HepG2 (cell line): Measurements from ENCODE around the gene MYADML2. TPM values are rescaled to one million over a fixed set of nuclear protein-coding genes. Genes with fewer than 3 reads are reported as not detected.

Experiments used
- ATM ChIP-seq: fragments of 450-650 bp; IDR thresholded peaks from 2 replicates; pipeline ENCODE4 v1.7.1; 2017; ENCODE audit warnings: mild to moderate bottlenecking, borderline replicate concordance
- BATF2 ChIP-seq: sonication (generic); formaldehyde crosslinking; IDR thresholded peaks from 2 replicates; pipeline ENCODE4 v1.8.0; 2022; ENCODE audit warnings: mild to moderate bottlenecking, missing genetic modification reagents, moderate library complexity
- CSRNP1 ChIP-seq: sonication (generic); formaldehyde crosslinking; IDR thresholded peaks from 2 replicates; pipeline ENCODE4 v1.8.1; 2023; ENCODE audit warnings: mild to moderate bottlenecking, missing genetic modification reagents
- FOXA1 ChIP-seq, 2 experiments: fragments of 450-650 bp in 1 of 2; sonication (generic) in 1 of 2; formaldehyde crosslinking in 1 of 2; IDR thresholded peaks; 2 replicates each; pipeline versions ENCODE4 v1.4.0 to v1.6.1; 2016 to 2020; ENCODE audit warnings: missing genetic modification reagents in 1 of 2
- FOXO1 ChIP-seq: sonication (generic); formaldehyde crosslinking; IDR thresholded peaks from 2 replicates; pipeline ENCODE4 v1.4.0; 2020; ENCODE audit warnings: missing genetic modification reagents
- FOXP4 ChIP-seq: sonication (generic); formaldehyde crosslinking; IDR thresholded peaks from 2 replicates; pipeline ENCODE4 v1.4.0; 2020; ENCODE audit warnings: missing genetic modification reagents
- IRX3 ChIP-seq: sonication (generic); formaldehyde crosslinking; IDR thresholded peaks from 2 replicates; pipeline ENCODE4 v1.8.1; 2023; ENCODE audit warnings: mild to moderate bottlenecking, low read depth, missing genetic modification reagents, borderline replicate concordance
- KLF13 ChIP-seq: sonication (generic); formaldehyde crosslinking; IDR thresholded peaks from 2 replicates; pipeline ENCODE4 v1.4.0; 2020; ENCODE audit warnings: mild to moderate bottlenecking, missing genetic modification reagents
- KLF9 ChIP-seq: IDR thresholded peaks from 2 replicates; pipeline ENCODE4 v1.6.1; 2016; ENCODE audit warnings: low read depth
- NKX3-1 ChIP-seq: sonication (generic); formaldehyde crosslinking; IDR thresholded peaks from 2 replicates; pipeline ENCODE4 v1.5.0; 2020; ENCODE audit warnings: missing genetic modification reagents
- PAF1 ChIP-seq: IDR thresholded peaks from 2 replicates; pipeline ENCODE4 v1.6.1; 2016; ENCODE audit warnings: missing genetic modification reagents, missing compliant biosample characterization
- PHF21A ChIP-seq: sonication (generic); formaldehyde crosslinking; IDR thresholded peaks from 2 replicates; pipeline ENCODE4 v1.5.0; 2020; ENCODE audit warnings: mild to moderate bottlenecking, missing genetic modification reagents
- PLRG1 ChIP-seq: fragments of 450-650 bp; conservative IDR thresholded peaks from 2 replicates; pipeline ENCODE4 v1.6.1; 2016
- POLR2AphosphoS2 ChIP-seq: IDR thresholded peaks from 2 replicates; pipeline ENCODE4 v1.6.1; 2011; ENCODE audit warnings: low read depth, low read length, improper control_type of control experiment
- SALL2 ChIP-seq: sonication (generic); formaldehyde crosslinking; IDR thresholded peaks from 2 replicates; pipeline ENCODE4 v1.8.1; 2023; ENCODE audit warnings: mild to moderate bottlenecking, missing genetic modification reagents, inconsistent platforms
- YEATS2 ChIP-seq: sonication (generic); formaldehyde crosslinking; IDR thresholded peaks from 2 replicates; pipeline ENCODE4 v1.4.0; 2020; ENCODE audit warnings: missing genetic modification reagents, borderline replicate concordance
- ZMAT3 ChIP-seq: sonication (generic); formaldehyde crosslinking; conservative IDR thresholded peaks from 2 replicates; pipeline ENCODE4 v1.7.0; 2021; ENCODE audit warnings: missing genetic modification reagents
- ZNF207 ChIP-seq: fragments of 450-650 bp; IDR thresholded peaks from 2 replicates; pipeline ENCODE4 v1.6.1; 2016; ENCODE audit warnings: antibody characterized with exemption, borderline replicate concordance
- ZNF546 ChIP-seq: sonication (generic); formaldehyde crosslinking; conservative IDR thresholded peaks from 2 replicates; pipeline ENCODE4 v1.8.1; 2023; ENCODE audit warnings: mild to moderate bottlenecking, missing genetic modification reagents
- ZNF574 ChIP-seq: sonication (generic); formaldehyde crosslinking; IDR thresholded peaks from 2 replicates; pipeline ENCODE4 v1.4.0; 2020; ENCODE audit warnings: missing genetic modification reagents
- ZNF83 ChIP-seq: sonication (generic); formaldehyde crosslinking; IDR thresholded peaks from 2 replicates; pipeline ENCODE4 v1.4.0; 2020; ENCODE audit warnings: missing genetic modification reagents, mild to moderate bottlenecking, borderline replicate concordance
- ZNF878 ChIP-seq: sonication (generic); formaldehyde crosslinking; IDR thresholded peaks from 2 replicates; pipeline ENCODE4 v1.8.1; 2023; ENCODE audit warnings: mild to moderate bottlenecking, missing genetic modification reagents, moderate library complexity
- ZSCAN12 ChIP-seq: sonication (generic); formaldehyde crosslinking; IDR thresholded peaks from 2 replicates; pipeline ENCODE4 v1.9.0; 2021; ENCODE audit warnings: mild to moderate bottlenecking, missing genetic modification reagents
- polyA plus RNA-seq, 8 experiments: library from polyadenylated mRNA; depleted of rRNA in 3 of 8; stranded (reverse) in 7 of 8; unstranded in 1 of 8; fragments of >200 nt; fragmentation: Illumina TruSeq in 4 of 8; extraction: Trizol in 4 of 8; gene quantifications; 2 replicates each; pipeline versions ENCODE4 v1.2.1 to v1.2.3, GENCODE V29; 2011 to 2016; ENCODE audit warnings: low read depth in 4 of 8, missing spikeins in 1 of 8, mixed read lengths in 1 of 8; ENCODE audit not compliant: insufficient read depth in 1 of 8
- total RNA-seq, 5 experiments: library from RNA; depleted of rRNA; stranded (reverse); fragments of >200 nt; fragmentation: Illumina TruSeq; extraction: Trizol; gene quantifications; 2 replicates each; pipeline ENCODE4 v1.2.3, GENCODE V29; 2016; ENCODE audit warnings: low read depth in 1 of 5

MYADML2 gene
- total and polyA plus RNA-seq, 2 of the 13 experiments (the other 11 are each of a cell fraction or from before 2014, with no cell fraction given), result not detected

- TF ChIP-seq ZNF207, result no peak
- TF ChIP-seq ATM, result no peak
- peak; percentile 16; the same call in 1 of the 2 replicates for TF ChIP-seq ZSCAN12 (CRISPR knock-in tag)
- TF ChIP-seq IRX3 (CRISPR knock-in tag), result peak; percentile 73
- TF ChIP-seq ZNF546, result peak; percentile 96
- 0 out of 2 replicates have a peak, but pooled peaks have one; percentile 59 for TF ChIP-seq KLF13
- TF ChIP-seq CSRNP1 (CRISPR knock-in tag), result no peak; the same call in 1 of the 2 replicates
- TF ChIP-seq BATF2 (CRISPR knock-in tag), result peak; percentile 64; the same call in 1 of the 2 replicates
- peak; percentile 90 for TF ChIP-seq PHF21A (CRISPR knock-in tag)
- TF ChIP-seq NKX3-1, result no peak
- TF ChIP-seq ZNF83 (CRISPR knock-in tag), result peak; percentile 87; the same call in 1 of the 2 replicates
- no peak for TF ChIP-seq POLR2AphosphoS2
- TF ChIP-seq FOXP4 (CRISPR knock-in tag), result peak; percentile 90
- TF ChIP-seq PLRG1, result no peak
- peak; percentile 91 for TF ChIP-seq FOXO1 (CRISPR knock-in tag)
- TF ChIP-seq ZNF574 (CRISPR knock-in tag), result peak; percentile 95
- TF ChIP-seq ZMAT3 (CRISPR knock-in tag), result no peak; the same call in 1 of the 2 replicates
- no peak for TF ChIP-seq FOXA1 (IDR thresholded peaks at IDR 0.05)
- TF ChIP-seq FOXA1 (CRISPR knock-in tag; IDR thresholded peaks at IDR 0.05), result peak; percentile 78
- TF ChIP-seq ZNF878, result peak; percentile 55; the same call in 1 of the 2 replicates
- TF ChIP-seq PAF1 (CRISPR knock-in tag), result no peak; the same call in 1 of the 2 replicates
- TF ChIP-seq SALL2 (CRISPR knock-in tag), result peak; percentile 43; the same call in 1 of the 2 replicates
- peak; percentile 78; the same call in 1 of the 2 replicates for TF ChIP-seq YEATS2 (CRISPR knock-in tag)
- TF ChIP-seq KLF9 (CRISPR knock-in tag), result peak; percentile 69; the same call in 1 of the 2 replicates
Observed at GRCh38 chr17:81966343-81967243, 19.6 kb upstream of the MYADML2 start (continued).
